H7 (cell line): Measurements from ENCODE around the gene THSD4. TPM values are rescaled to one million over a fixed set of nuclear protein-coding genes. Genes with fewer than 3 reads are reported as not detected.
A peak's percentile ranks its signal among the peaks of the same experiment; 100 is the strongest.
"Not testable (repeated sequence)": the region's sequence is repeated elsewhere in the genome, so short reads cannot be mapped to it uniquely, and the experiment has no call there.

Experiments
- DNase-seq: peaks from one replicate; pipeline ENCODE4 v3.0.0; 2012
- H3K27me3 ChIP-seq: 2 replicates; pipeline ENCODE4 v1.6.0; 2011; ENCODE audit warnings: mild to moderate bottlenecking, low read length; ENCODE audit not compliant: control insufficient read depth, insufficient read depth
- H3K36me3 ChIP-seq: replicated peaks from 2 replicates; pipeline ENCODE4 v1.5.1; 2011; ENCODE audit warnings: low read length; ENCODE audit not compliant: control insufficient read depth, insufficient read depth
- H3K4me3 ChIP-seq: 2 replicates; pipeline ENCODE4 v1.5.1; 2011; ENCODE audit warnings: low read depth, mild to moderate bottlenecking, control low read depth, low read length, moderate library complexity; ENCODE audit not compliant: insufficient read depth
- total RNA-seq: library from RNA; depleted of rRNA; stranded (reverse); fragments of >200 nt; shearing (Covaris generic); gene quantifications from 2 replicates; pipeline ENCODE4 v1.2.3, GENCODE V29; 2014

THSD4 gene
- total RNA-seq, 1 experiment from 2014 or later, result 3.9 TPM

DNA sequence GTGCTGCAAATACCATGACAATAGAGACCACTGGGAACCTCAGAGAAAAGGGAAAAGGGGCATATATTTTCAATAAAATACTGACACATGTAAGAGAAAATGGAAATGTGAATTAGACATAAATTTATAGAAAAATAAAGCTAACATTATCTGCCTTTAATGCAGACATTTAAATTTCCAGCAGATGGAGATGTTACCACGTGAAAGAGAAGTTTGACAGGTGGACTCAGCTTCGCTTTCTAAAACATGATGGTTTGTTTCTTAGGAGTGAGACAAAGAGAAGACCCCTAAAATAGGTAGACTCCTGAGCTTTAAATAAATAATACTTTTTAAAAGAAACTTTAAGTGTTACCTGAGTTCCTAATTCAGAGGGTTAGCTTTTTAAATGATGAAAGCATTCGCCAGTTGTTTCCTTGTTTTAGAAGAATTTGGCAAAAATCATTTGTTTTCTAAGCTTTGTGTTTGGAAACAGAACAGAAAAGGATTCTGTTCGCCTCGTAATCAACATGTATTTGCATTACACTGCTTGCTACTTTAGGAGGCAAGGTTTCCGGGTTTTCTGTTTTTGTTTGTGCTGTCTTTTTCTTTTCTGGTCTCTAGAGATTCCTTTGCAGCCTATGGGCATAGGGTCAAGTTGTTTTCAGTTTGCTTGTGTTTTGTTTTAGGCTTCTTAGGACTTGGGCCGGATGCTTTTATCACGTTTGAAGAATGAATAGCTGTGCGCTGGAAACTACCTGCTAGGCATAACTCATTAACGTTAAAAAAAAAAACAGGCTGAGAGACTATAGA lies 271.4 kb downstream of the THSD4 start:
- DNase-seq, result peak; percentile 51
- Histone ChIP-seq H3K36me3 (no peaks in the 10 kb centered on the region), H3K4me3 (no peak overlapping the region), H3K27me3 (no peaks in the 10 kb centered on the region)

DNA sequence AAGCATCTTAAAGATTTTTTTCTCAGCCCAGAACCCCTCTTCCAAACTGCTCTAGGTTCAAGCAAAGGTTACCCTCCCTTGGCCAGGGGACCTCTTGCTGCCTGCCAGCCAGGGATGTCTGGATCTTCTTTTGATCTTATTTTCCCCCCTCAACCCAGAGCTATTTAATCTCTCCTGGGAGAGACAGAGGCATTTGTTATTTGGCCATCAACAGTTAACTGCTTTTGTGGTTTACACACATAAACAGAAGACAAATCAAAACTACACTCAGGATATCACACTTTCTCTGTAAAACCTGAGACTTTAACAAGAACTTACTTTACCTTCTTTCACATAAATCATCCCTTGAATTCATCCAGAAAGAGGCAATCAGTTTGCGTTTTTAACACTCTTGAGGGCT lies 272.5 kb downstream of the THSD4 start:
- Histone ChIP-seq H3K27me3 (no peaks in the 10 kb centered on the region), H3K36me3 (no peaks in the 10 kb centered on the region), H3K4me3 (no peak overlapping the region)
- no peak for DNase-seq

DNA sequence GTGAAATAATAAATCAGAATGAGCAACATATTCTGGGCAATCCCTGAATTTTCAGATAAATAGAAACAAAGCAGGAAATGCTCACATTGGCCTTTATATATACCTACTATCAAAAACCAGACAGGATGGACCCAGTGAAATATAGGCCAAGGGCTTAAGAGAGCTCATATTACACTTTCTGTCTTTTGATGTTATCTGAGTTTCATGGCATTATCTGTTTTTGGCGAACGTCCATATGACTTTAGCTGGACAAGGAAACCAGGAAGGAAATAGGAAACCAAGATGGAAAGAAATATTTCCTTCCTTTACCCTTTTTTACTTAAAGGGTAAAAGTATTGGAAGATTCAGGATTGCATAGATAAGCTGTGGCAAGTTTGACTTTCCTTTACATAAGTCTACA lies 274.8 kb downstream of the THSD4 start:
- DNase-seq, result no peak
- Histone ChIP-seq H3K4me3 (no peak overlapping the region), H3K36me3 (no peaks in the 10 kb centered on the region), H3K27me3 (no peaks in the 10 kb centered on the region)

DNA sequence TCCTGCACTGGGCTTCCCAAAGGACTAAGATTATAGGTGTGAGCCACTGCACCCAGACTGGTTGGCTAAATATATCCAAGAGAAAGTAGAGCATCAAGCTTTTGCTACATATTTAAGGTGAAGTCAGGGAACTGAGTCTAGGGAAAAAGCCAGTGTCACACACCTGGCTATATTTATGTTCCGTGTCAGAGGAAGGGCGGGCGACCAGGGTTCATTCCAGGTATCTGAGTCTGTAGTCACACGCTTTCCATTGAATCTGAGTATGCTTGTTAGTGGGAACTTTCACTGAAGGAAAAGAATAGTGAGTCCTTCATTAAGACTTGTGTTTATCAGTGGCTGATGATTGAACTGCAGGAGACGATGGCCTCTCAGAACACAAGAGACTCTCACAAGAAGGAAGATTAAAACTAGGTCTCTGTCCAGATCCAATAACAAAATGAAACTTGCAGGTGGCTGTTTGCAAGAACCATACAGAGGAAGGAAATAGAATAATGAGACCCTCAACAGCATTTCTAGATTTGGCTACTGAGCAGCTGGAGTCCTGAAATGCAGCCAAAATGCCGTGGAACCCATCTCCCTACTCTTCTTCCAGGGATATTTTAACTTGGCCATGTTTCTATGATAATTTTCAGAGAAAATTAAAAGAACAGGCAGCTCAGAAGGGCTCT lies 276.3 kb downstream of the THSD4 start:
- no peak overlapping the region for H3K4me3 ChIP-seq
- DNase-seq, result no peak
- no peaks in the 10 kb centered on the region for H3K36me3 ChIP-seq
- H3K27me3 ChIP-seq, result no peaks in the 10 kb centered on the region

DNA sequence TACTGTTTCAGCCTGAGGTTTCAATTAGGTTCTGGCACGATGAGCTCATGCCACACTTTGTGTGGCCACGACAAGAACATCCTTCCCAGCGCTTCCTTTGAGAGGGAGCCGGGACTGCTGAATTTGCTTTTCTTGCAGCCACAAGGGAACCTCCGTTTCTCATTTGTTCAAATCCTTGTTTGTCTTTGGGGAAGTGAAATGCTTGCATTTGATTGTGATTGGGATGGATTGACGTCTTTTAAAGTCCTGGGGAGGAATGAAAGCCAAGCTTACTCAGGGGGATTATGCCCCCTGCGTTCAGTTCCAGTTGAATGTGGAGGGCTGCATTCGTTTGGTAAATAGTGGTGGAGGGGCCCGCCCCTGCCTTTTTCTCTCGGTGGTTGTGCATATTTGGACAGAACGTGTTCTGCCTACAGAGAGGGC lies 277.6 kb downstream of the THSD4 start:
- H3K36me3 ChIP-seq, result no peaks in the 10 kb centered on the region
- no peak for DNase-seq
- no peaks in the 10 kb centered on the region for H3K27me3 ChIP-seq
- no peak overlapping the region for H3K4me3 ChIP-seq

DNA sequence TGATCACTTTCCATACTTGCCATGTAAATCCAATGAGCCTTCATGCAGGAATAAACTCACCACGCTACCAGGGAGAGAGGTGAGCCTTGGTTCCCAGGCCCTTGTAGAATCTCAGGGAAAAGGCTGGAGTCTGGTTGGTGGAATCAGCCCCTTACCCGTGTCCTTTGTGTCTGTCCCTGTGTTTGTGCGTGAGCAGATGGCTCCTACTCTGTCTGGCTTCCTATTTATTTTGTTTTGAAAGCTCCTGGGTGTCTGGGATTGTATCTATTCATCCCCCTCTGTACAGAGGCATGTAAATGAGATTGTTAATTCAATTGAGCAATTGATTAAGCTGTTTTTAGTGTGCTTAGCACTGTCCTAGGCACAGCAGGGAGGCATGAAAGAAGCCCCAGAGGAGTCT lies 278.1 kb downstream of the THSD4 start:
- Histone ChIP-seq H3K27me3 (no peaks in the 10 kb centered on the region), H3K4me3 (no peak overlapping the region), H3K36me3 (no peaks in the 10 kb centered on the region)
- no peak for DNase-seq

DNA sequence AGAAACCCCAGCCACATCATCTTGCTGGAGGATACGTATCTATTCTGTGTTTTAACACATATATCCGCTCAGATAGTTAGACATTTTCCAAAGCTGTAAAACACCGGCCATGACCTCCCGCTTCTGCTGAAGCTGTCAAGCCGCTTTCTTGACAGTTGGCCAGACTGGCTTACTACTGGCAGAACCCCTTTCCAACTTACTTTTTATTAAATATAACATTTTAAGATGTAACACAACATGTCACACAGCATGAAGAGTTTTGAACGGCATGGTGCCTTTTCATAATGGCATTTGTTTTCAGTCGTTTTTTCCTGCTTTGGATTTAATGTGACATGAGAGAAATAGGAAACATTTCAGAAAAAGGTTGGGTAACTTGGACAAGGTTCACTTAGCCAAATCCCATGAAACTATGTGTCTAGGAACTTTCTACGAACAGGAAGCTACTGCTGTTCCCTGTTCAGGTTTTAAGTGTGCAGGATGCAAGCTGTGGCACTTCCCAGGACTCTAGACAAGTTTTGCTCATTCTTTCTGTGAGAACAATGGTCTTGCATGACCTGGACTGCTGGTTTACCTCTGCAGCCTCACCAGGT lies 281.4 kb downstream of the THSD4 start:
- no peak for DNase-seq
- no peaks in the 10 kb centered on the region for H3K36me3 ChIP-seq
- H3K27me3 ChIP-seq, result no peaks in the 10 kb centered on the region
- H3K4me3 ChIP-seq, result no peak overlapping the region

DNA sequence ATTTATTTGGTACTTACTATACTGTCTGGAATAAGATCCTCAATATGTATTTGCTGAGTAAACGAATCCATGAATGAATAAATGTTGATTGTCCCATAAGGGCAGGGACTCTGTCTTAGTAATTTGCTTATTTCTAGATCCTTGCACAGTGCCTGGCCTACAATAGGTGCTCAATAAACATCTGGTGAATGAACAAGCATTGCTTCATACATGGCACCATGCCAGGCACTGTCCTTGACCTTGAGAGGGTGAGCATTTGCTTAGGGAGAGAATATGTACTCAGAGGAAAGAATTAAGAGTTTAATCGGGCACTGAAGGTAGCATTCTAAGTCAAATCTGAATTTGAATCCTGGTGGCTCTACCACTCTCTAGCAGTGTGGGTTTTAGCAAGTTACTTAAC lies 282.1 kb downstream of the THSD4 start:
- Histone ChIP-seq H3K4me3 (no peak overlapping the region), H3K27me3 (no peaks in the 10 kb centered on the region), H3K36me3 (no peaks in the 10 kb centered on the region)
- DNase-seq, result no peak

DNA sequence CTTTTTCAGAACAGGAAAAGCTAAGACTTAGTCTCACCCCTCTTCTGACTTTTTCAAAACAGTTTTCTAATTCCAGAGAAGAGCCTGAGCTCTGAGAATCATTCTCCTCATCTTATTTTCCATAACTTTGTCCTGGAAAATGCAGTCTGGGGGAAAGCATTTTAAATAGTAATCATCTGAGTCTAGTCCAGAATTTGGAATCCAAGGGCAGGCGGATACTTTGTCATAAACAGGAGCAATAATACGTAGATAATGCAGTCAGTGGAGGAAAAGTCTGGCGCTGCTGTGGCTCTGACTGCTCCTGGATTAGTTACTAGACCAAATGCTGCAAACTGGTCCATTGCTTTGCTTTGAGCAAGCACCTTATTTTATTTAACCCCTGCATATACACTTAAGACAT lies 285.0 kb downstream of the THSD4 start:
- no peaks in the 10 kb centered on the region for H3K36me3 ChIP-seq
- H3K27me3 ChIP-seq, result no peaks in the 10 kb centered on the region
- DNase-seq, result no peak
- H3K4me3 ChIP-seq, result no peak overlapping the region

DNA sequence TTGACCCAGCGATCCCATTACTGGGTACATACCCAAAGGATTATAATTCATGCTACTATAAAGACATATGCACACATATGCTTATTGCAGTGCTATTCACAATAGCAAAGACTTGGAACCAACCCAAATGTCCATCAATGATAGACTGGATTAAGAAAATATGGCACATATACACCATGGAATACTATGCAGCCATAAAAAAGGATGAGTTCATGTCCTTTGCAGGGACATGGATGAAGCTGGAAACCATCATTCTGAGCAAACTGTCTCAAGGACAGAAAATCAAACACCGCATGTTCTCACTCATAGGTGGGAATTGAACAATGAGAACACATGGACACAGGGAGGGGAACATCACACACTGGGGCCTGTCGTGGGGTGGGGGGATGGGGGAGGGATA lies 286.5 kb downstream of the THSD4 start:
- not testable (repeated sequence) for H3K36me3 ChIP-seq, H3K27me3 ChIP-seq, H3K4me3 ChIP-seq, DNase-seq

DNA sequence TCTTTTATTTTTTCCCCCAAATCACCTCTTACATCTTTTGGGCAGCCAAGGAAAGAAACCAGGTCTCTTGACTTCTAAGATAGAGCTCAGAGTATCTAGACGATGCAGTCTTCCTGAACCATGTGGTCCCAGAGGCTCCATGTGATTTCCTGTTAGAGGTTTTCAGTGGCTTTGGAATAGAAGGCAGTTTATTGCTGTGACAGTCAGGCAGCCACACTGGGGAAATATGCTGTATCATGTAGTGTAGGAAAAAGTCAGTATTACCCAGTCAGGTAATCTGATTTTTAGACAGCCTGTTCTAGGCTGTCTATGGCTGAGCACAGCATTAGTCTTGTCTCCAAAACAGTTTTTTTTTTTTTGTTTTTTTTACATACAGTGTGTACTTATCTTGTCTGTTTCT lies 294.3 kb downstream of the THSD4 start:
- Histone ChIP-seq H3K36me3 (no peaks in the 10 kb centered on the region), H3K4me3 (no peak overlapping the region), H3K27me3 (no peaks in the 10 kb centered on the region)
- no peak for DNase-seq

DNA sequence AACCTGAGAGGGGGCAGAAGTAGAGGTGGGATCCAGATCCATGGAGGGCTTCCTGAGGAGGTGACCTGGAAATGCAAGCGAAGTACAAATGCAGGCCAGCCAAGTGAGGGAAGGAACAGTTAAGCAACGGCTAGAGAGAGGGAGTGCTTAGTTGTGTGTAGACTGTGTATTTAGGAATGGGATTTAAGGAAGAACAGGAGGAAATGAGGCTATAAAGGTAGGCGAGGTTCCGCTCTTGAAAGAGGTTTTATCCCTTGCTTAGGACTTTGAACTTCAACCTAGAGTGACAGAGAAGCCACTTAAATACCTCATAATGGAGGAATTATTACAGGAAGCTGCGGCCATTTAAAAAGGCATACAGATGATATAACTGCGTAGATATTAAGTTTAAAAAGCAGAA lies 295.1 kb downstream of the THSD4 start:
- no peak overlapping the region for H3K4me3 ChIP-seq
- no peak for DNase-seq

DNA sequence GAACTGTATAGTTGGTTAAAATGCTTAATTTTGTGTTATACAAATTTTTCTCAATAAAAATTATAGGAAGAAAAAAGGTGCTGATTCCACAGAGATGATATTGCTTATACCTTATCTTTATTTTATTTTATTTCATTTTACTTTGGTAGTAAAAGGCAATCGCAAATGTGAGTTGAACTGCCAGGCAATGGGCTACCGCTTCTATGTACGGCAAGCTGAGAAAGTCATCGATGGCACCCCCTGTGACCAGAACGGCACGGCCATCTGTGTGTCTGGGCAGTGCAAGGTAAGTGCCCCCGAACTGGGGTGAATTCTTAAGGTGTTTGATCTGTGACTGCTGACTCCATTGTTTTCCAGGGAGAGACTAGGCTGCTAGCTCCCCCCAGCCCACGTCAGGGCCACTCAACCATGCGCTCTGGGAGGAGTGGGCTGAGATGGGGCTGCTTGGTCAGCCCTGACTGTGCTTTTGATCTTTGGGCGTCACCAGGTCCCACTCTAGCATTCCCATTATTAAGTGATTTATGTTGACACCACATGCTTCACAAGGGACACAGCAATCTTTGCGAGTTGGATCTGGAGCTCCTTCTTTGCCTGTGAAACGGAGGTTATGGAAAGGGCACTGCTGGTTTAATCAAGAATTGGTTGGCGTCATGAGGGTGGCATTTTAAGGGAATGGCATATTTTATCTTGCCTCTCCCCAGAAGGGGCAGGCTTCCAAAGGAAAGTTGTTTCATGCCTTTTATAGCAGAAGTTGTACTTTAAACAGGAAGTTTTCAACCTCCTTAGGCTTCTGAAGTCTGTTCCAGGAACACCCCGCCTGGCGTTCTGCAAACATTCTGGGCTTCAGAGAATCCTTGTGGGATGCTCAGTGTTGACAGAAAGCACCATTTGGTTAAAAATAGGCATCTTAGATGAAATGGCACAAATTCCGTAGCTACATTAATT lies 296.5 kb downstream of the THSD4 start:
- DNase-seq, result no peak
- no peaks in the 10 kb centered on the region for H3K27me3 ChIP-seq
- H3K36me3 ChIP-seq, result no peaks in the 10 kb centered on the region
- H3K4me3 ChIP-seq, result no peak overlapping the region

More for the DNA sequence above, 295.1 kb downstream of the THSD4 start:
- Histone ChIP-seq H3K36me3 (no peaks in the 10 kb centered on the region), H3K27me3 (no peaks in the 10 kb centered on the region)

DNA sequence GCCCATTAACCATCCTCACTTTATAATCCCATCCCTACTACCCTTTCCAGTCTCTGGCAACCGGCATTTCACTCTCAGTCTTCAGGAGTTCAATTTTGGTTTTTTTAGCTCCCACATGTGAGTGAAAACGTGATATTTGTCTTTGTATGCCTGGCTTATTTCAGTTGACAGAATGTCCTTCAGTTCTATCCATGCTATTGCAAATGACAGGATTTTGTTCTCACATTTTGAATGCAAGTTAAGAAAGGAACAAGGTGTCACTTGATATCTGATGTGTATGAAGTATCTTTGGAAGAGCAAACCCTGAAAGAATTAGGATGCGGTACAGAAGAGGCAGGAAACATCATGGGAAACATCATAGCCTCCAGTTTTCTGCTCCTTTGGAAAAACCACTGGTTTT lies 298.1 kb downstream of the THSD4 start:
- DNase-seq, result no peak
- Histone ChIP-seq H3K27me3 (no peaks in the 10 kb centered on the region), H3K4me3 (no peak overlapping the region), H3K36me3 (no peaks in the 10 kb centered on the region)
